AG04450 (cell line): Measurements from ENCODE around the gene CYFIP1. TPM values are rescaled to one million over a fixed set of nuclear protein-coding genes. Genes with fewer than 3 reads are reported as not detected.

ENCODE experiments used
- CTCF ChIA-PET: fragments of 300-600, 350-600 bp; formaldehyde crosslinking; extraction: SDS; loops from one replicate; lab custom pipeline; 2022; ENCODE audit warnings: antibody characterized with exemption, inconsistent platforms; lab: Charles Lee
- POLR2A ChIA-PET: fragments of 350-600 bp; formaldehyde crosslinking; extraction: SDS; loops from one replicate; lab custom pipeline; 2021; ENCODE audit warnings: antibody characterized with exemption, inconsistent platforms; lab: Yijun Ruan, JAX
- DNase-seq: peaks from one replicate; pipeline ENCODE4 v3.0.0-alpha.2; 2011; ENCODE audit warnings: low read depth, low spot score
- H3K27ac ChIP-seq: one replicate; pipeline ENCODE4 v1.5.1; 2012; ENCODE audit warnings: low read depth, low read length, control low read depth
- H3K27me3 ChIP-seq: one replicate; pipeline ENCODE4 v1.6.0; 2012; ENCODE audit warnings: low read length; ENCODE audit not compliant: control insufficient read depth, insufficient read depth
- H3K4me3 ChIP-seq: 2 replicates; pipeline ENCODE4 v1.5.1; 2011; ENCODE audit warnings: mild to moderate bottlenecking, low read depth, low read length, control low read depth
- H3K9me3 ChIP-seq: 2 replicates; pipeline ENCODE4 v1.5.1; 2012; ENCODE audit warnings: low read length; ENCODE audit not compliant: control insufficient read depth, insufficient read depth
- polyA plus RNA-seq: library from polyadenylated mRNA; depleted of rRNA; stranded (reverse); fragments of >200 nt; gene quantifications from 2 replicates; pipeline ENCODE4 v1.2.3, GENCODE V29; 2011
- TF ChIP-seq, protein P1 (sequence below): IDR thresholded peaks from 2 replicates; pipeline ENCODE4 v1.5.1; 2011; ENCODE audit warnings: low read depth, low read length, control low read depth, inconsistent platforms

The CYFIP1 gene
- polyA plus RNA-seq, 1 experiment = 70.9 TPM

DNA sequence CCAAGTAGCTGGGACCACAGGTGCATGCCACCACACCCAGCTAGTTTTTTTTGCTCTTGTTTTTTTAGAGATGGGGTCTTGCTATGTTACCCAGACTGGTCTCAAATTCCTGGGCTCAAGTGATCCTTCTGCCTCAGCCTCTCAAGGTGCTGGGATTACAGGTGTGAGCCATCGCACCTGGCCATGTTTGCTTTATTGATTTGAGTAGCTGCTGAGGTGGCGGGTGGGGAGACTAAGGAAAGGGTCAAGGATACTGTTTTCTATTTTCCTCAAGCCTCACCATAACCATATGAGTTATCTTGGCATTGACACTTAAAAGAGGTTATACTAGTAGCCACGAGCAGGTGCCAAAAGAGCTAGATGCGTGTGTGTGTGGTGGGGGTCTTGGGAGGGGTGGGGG, 39.0 kb downstream of the CYFIP1 start:
- Histone ChIP-seq H3K27me3 (no peaks in the 10 kb centered on the region), H3K9me3 (no peaks in the 10 kb centered on the region; the same call in 1 of the 2 replicates), H3K4me3 (no peak overlapping the region), H3K27ac (no peak overlapping the region)
- POLR2A ChIA-PET = no interaction called here
- CTCF ChIA-PET = no interaction called here
- TF ChIP-seq, protein P1, sequence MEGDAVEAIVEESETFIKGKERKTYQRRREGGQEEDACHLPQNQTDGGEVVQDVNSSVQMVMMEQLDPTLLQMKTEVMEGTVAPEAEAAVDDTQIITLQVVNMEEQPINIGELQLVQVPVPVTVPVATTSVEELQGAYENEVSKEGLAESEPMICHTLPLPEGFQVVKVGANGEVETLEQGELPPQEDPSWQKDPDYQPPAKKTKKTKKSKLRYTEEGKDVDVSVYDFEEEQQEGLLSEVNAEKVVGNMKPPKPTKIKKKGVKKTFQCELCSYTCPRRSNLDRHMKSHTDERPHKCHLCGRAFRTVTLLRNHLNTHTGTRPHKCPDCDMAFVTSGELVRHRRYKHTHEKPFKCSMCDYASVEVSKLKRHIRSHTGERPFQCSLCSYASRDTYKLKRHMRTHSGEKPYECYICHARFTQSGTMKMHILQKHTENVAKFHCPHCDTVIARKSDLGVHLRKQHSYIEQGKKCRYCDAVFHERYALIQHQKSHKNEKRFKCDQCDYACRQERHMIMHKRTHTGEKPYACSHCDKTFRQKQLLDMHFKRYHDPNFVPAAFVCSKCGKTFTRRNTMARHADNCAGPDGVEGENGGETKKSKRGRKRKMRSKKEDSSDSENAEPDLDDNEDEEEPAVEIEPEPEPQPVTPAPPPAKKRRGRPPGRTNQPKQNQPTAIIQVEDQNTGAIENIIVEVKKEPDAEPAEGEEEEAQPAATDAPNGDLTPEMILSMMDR = no peak
- no peak for DNase-seq

DNA sequence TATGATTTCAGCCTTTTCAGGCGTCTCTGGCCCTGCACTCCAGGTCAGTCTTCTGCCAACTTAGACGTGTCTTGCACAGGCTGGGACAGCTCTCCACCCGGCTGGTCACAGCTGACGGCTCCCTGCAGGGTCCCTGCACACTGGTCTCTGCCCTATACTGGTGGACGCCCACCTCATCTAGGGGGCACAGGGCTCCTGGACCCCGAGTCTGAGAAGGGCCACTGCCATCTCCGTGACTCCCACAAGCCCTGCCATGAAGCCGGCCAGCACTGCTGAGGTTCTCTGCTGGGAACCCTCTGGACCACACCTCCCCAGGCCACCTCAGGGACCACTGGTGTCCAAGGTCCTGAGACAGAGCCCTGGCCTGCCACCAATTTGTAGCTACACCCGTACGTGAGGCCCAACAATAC, 40.5 kb downstream of the CYFIP1 start:
- Histone ChIP-seq H3K27me3 (no peaks in the 10 kb centered on the region), H3K4me3 (no peak overlapping the region), H3K27ac (no peak overlapping the region), H3K9me3 (no peaks in the 10 kb centered on the region; the same call in 1 of the 2 replicates)
- POLR2A ChIA-PET = no interaction called here
- CTCF ChIA-PET = no interaction called here
- TF ChIP-seq, protein P1 = no peak
- DNase-seq = no peak

DNA sequence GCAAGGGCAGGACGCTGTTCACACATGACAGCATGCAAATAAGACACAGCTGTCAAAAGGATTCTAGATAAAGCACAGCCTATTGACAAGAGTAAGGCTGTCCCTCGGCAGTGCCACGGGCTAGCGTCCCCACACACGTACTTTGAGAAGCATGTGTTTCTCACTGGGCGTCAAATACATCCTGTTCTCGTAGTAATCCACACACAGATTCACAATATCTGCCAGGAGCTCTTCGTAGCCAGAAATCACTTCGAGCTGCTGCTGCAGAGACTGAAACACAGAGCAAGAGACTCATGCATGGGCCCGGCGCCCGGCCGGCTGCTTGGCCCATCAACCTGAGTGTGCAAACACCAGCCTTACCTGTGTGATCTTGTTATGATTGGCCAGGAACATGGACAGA, 41.1 kb downstream of the CYFIP1 start:
- POLR2A ChIA-PET = interaction anchor here (0.6 to 1.0 kb wide), 2 partner anchors 28 to 99 kb away, joined by 6 read pairs; no protein-coding TSS in a partner anchor
- TF ChIP-seq, protein P1 = no peak
- Histone ChIP-seq H3K4me3 (no peak overlapping the region), H3K27ac (no peak overlapping the region), H3K27me3 (no peaks in the 10 kb centered on the region), H3K9me3 (no peaks in the 10 kb centered on the region)
- no peak for DNase-seq
- CTCF ChIA-PET = no interaction called here

DNA sequence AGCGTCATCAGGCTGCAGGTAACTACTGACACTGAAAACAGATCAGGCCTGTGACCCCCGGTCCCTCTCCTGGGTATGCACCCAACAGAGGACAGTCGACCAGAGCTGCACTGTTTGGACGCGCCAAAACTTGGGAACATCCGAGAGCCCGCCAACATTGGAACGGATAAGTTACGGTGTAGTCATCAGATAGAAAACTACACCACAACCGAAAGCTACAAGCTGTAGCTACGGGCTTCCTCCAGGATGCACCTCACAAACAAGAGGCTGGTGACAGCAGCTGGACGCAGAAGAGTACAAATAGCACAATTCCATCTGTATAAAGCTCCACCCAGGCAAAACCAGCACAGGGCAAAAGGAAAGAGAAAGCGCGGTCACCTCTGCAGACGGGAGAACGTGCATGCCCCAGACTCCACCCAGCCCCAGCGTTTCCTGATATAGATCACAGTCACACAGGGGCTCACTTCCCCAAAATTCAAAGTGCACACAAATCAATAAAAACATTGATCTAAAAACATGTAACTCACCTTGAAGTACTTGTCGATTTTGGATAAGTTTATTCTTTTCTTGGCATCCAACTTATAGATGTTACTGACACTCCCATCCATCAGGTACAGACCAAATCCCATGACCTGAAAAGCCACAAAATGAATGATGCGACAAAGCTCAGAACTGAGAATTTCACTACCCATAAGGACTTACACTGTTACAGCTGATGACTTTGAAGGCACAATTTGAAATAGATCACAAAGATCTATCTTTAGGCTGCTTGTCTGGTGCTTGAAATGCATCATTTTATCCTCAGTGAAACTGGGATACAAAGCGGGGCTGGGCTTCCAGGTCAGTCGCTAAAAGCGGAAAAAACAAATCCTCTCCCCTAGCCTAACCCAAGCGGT, 43.3 kb downstream of the CYFIP1 start:
- Histone ChIP-seq H3K4me3 (no peak overlapping the region), H3K27ac (no peak overlapping the region), H3K9me3 (no peaks in the 10 kb centered on the region; the same call in 1 of the 2 replicates), H3K27me3 (no peaks in the 10 kb centered on the region)
- ChIA-PET CTCF (no interaction called here), POLR2A (no interaction called here)
- TF ChIP-seq, protein P1 = no peak
- DNase-seq = no peak

DNA sequence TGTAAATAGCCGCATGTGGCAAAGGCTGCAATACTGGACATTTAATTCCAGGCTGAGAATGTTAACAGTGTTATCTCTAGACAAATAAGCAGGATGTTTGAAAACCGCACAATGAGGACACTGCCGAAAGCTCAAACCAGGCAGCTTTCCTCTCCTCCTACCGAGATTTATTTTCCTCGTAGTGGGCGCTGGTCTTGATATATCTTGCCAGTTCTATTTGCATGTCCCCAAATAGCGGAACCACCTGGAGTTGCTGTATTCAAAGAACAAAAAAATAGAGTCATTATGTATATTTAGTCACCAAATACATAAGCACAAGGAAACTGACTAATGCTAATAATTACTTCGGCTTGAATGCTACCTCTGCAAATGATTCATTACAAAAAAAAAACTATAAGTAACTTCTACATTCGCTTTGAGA, 46.5 kb downstream of the CYFIP1 start:
- TF ChIP-seq, protein P1 = no peak
- no peaks in the 10 kb centered on the region for H3K27me3 ChIP-seq
- DNase-seq = no peak
- POLR2A ChIA-PET = no interaction called here
- H3K4me3 ChIP-seq = no peak overlapping the region
- H3K27ac ChIP-seq = no peak overlapping the region
- H3K9me3 ChIP-seq = no peaks in the 10 kb centered on the region; the same call in 1 of the 2 replicates
- CTCF ChIA-PET = no interaction called here
